Hepatocyte (in vitro differentiated cells): ENCODE results near the gene EML3. TPM values are rescaled to one million over a fixed set of nuclear protein-coding genes. Genes with fewer than 3 reads are reported as not detected.

Source experiments
- DNase-seq: peaks from one replicate; pipeline ENCODE4 v3.0.0-alpha.2; 2016; ENCODE audit warnings: low spot score
- H2AFZ ChIP-seq: fragments of 200-600 bp; sonication (generic); 2 replicates; pipeline ENCODE4 v1.6.0; 2016; ENCODE audit warnings: antibody characterized with exemption, mild to moderate bottlenecking
- H3K27ac ChIP-seq: fragments of 200-600 bp; sonication (generic); 2 replicates; pipeline ENCODE4 v1.5.1; 2016; ENCODE audit warnings: mild to moderate bottlenecking
- H3K27me3 ChIP-seq: fragments of 200-600 bp; sonication (generic); 2 replicates; pipeline ENCODE4 v1.6.1; 2016
- H3K36me3 ChIP-seq: fragments of 200-600 bp; sonication (generic); replicated peaks from 2 replicates; pipeline ENCODE4 v1.5.1; 2016; ENCODE audit warnings: low read depth; ENCODE audit not compliant: insufficient read depth
- H3K4me1 ChIP-seq: fragments of 200-600 bp; sonication (generic); 2 replicates; pipeline ENCODE4 v1.5.1; 2016; ENCODE audit warnings: mild to moderate bottlenecking, moderate library complexity; ENCODE audit not compliant: insufficient read depth
- H3K4me2 ChIP-seq: fragments of 200-600 bp; sonication (generic); 2 replicates; pipeline ENCODE4 v1.6.0; 2016
- H3K4me3 ChIP-seq: fragments of 200-600 bp; sonication (generic); 2 replicates; pipeline ENCODE4 v1.5.1; 2016; ENCODE audit warnings: mild to moderate bottlenecking
- H3K79me2 ChIP-seq: fragments of 200-600 bp; sonication (generic); 2 replicates; pipeline ENCODE4 v1.6.0; 2017; ENCODE audit warnings: mild to moderate bottlenecking
- H3K9me2 ChIP-seq: fragments of 200-600 bp; sonication (generic); replicated peaks from 2 replicates; pipeline ENCODE4 v1.6.0; 2017; ENCODE audit warnings: mild to moderate bottlenecking; ENCODE audit not compliant: insufficient read depth
- H3K9me3 ChIP-seq: fragments of 200-600 bp; sonication (generic); 2 replicates; pipeline ENCODE4 v1.5.1; 2016; ENCODE audit warnings: low read depth, mild to moderate bottlenecking
- H4K20me1 ChIP-seq: fragments of 200-600 bp; sonication (generic); 2 replicates; pipeline ENCODE4 v1.6.0; 2016; ENCODE audit warnings: mild to moderate bottlenecking; ENCODE audit not compliant: insufficient read depth, poor library complexity, severe bottlenecking
- CTCF ChIP-seq: fragments of 200-600 bp; sonication (generic); IDR thresholded peaks from 2 replicates; pipeline ENCODE4 v1.5.1; 2016; ENCODE audit warnings: antibody characterized with exemption, mild to moderate bottlenecking; ENCODE audit not compliant: poor library complexity
- EZH2 ChIP-seq: fragments of 200-600 bp; sonication (generic); IDR thresholded peaks from 2 replicates; pipeline ENCODE4 v1.6.1; 2016; ENCODE audit warnings: antibody characterized with exemption, mild to moderate bottlenecking, borderline replicate concordance
- EZH2phosphoT487 ChIP-seq: fragments of 200-600 bp; sonication (generic); IDR thresholded peaks from one replicate; pipeline ENCODE4 v1.6.1; 2018; ENCODE audit warnings: antibody characterized with exemption, mild to moderate bottlenecking, low read depth, moderate library complexity; ENCODE audit not compliant: unreplicated experiment, severe bottlenecking
- WGBS: methylation state at CpG from one replicate; pipeline ENCODE4 v1.1.6; 2016; ENCODE audit warnings: low lambda C conversion rate; ENCODE audit errors: missing lambda C conversion rate; 5-methylcytosine and 5-hydroxymethylcytosine counted together
- polyA plus RNA-seq: library from polyadenylated mRNA; unstranded; fragments of >200 nt; fragmentation: Nextera tagmentation; extraction: Ambion mirVana; gene quantifications from 2 replicates; pipeline ENCODE4 v1.2.1, GENCODE V29; 2016
- total RNA-seq: library from RNA; depleted of rRNA; stranded (reverse); fragments of >200 nt; gene quantifications from 2 replicates; pipeline ENCODE4 v1.2.3, GENCODE V29; 2014

Gene EML3
- total RNA-seq: 18.3 and 21.6 TPM in 2 replicates
- 22.6 and 51.0 TPM in 2 replicates for polyA plus RNA-seq

GRCh38 chr11:62612366-62613290, at the start of gene EML3, which contains the start of gene ROM1:
EML3 (minus strand) TSS chr11:62612775; CDS start chr11:62612457, 318 bp downstream.
ROM1 (plus strand) TSS chr11:62613257; CDS start chr11:62613282, 25 bp downstream.
- peak within 1 kb of the TSS; percentile 88 for H2AFZ ChIP-seq
- peak within 1 kb of the TSS; percentile 98 for H3K4me2 ChIP-seq
- H4K20me1 ChIP-seq: no peaks in the 10 kb centered on the region
- no peaks in the 10 kb centered on the region for H3K9me2 ChIP-seq
- no peaks in the 10 kb centered on the region for H3K27me3 ChIP-seq
- TF ChIP-seq EZH2phosphoT487 (no peak), CTCF (peak; percentile 94), EZH2 (no peak)
- H3K4me3 ChIP-seq: peak within 1 kb of the TSS; percentile 87
- H3K9me3 ChIP-seq: no peaks in the 10 kb centered on the region
- H3K4me1 ChIP-seq: peaks cover 15% of the 10 kb centered on the region
- H3K27ac ChIP-seq: peak within 1 kb of the TSS; percentile 97
- H3K36me3 ChIP-seq: no peaks in the 10 kb centered on the region
- peaks cover 11% of the 10 kb centered on the region for H3K79me2 ChIP-seq
- peak; percentile 88 for DNase-seq
- 30% methylated on average over 8 of the region's 91 CpGs for WGBS

GRCh38 chr11:62656796-62657429, 44.3 kb upstream of the EML3 start:
- Histone ChIP-seq H3K27ac (no peak overlapping the region), H4K20me1 (no peaks in the 10 kb centered on the region), H3K79me2 (peaks cover 11% of the 10 kb centered on the region), H3K27me3 (no peaks in the 10 kb centered on the region), H3K9me3 (no peaks in the 10 kb centered on the region), H3K36me3 (no peaks in the 10 kb centered on the region), H2AFZ (no peak overlapping the region), H3K4me3 (no peak overlapping the region), H3K4me1 (no peaks in the 10 kb centered on the region), H3K4me2 (no peak overlapping the region), H3K9me2 (no peaks in the 10 kb centered on the region)
- WGBS: 81% methylated on average over 5 of the region's 5 CpGs
- no peak for DNase-seq
- no peak for TF ChIP-seq EZH2phosphoT487
- no peak for TF ChIP-seq EZH2
- TF ChIP-seq CTCF: no peak

DNA sequence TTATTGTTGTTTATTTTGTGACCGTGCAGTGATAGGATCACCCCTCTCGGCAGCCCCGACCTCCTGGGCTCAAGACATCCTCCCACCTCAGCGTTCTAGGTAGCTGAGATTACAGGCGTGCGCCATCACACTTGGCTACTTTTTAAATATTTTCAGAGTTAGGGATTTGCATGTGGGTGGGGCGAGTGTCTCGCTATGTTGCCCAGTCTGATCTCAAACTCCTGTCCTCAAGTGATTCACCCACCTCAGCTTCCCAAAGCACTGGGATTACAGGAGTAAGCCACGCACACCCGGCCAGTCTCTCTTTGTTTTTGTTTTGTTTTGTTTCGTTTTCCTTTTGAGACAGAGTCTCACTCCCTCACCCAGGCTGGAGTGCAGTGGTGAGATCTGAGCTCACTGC, 41.7 kb upstream of the EML3 start:
- 93% methylated on average over 11 of the region's 11 CpGs for WGBS
- Histone ChIP-seq H3K36me3 (no peaks in the 10 kb centered on the region), H3K9me3 (no peaks in the 10 kb centered on the region), H2AFZ (no peak overlapping the region), H3K4me3 (no peak overlapping the region), H3K9me2 (no peaks in the 10 kb centered on the region), H3K79me2 (peaks cover 27% of the 10 kb centered on the region), H3K4me2 (no peak overlapping the region), H4K20me1 (no peaks in the 10 kb centered on the region), H3K4me1 (no peaks in the 10 kb centered on the region), H3K27me3 (no peaks in the 10 kb centered on the region), H3K27ac (no peak overlapping the region)
- TF ChIP-seq CTCF: no peak
- no peak for TF ChIP-seq EZH2phosphoT487
- no peak for TF ChIP-seq EZH2
- no peak for DNase-seq
